Neural cell (in vitro differentiated cells): Measurements from ENCODE around the gene FLACC1. TPM values are rescaled to one million over a fixed set of nuclear protein-coding genes. Genes with fewer than 3 reads are reported as not detected.

Experiments
- H2AFZ ChIP-seq: fragments of 200-600, 300-800 bp; sonication (generic), shearing (Covaris generic); 2 replicates; pipeline ENCODE4 v1.6.0; 2014; ENCODE audit warnings: low read depth, mild to moderate bottlenecking, antibody characterized with exemption, low read length, moderate library complexity
- H3F3A ChIP-seq: fragments of 200-600 bp; shearing (Covaris generic); 2 replicates; pipeline ENCODE4 v1.6.1; 2016; ENCODE audit warnings: mild to moderate bottlenecking, moderate library complexity, mixed read lengths, antibody characterized with exemption, low read length; ENCODE audit not compliant: insufficient read depth, poor library complexity, severe bottlenecking
- H3K27ac ChIP-seq: fragments of 200-600, 300-800 bp; sonication (generic), shearing (Covaris generic); 2 replicates; pipeline ENCODE4 v1.5.1; 2014; ENCODE audit warnings: mild to moderate bottlenecking, low read length, moderate library complexity
- H3K27me3 ChIP-seq: fragments of 300-800, 200-600 bp; sonication (generic), shearing (Covaris generic); 2 replicates; pipeline ENCODE4 v1.6.0; 2014; ENCODE audit warnings: mild to moderate bottlenecking, low read depth, low read length, moderate library complexity; ENCODE audit not compliant: insufficient read depth
- H3K36me3 ChIP-seq: fragments of 300-800, 200-600 bp; sonication (generic), shearing (Covaris generic); 2 replicates; pipeline ENCODE4 v1.5.1; 2014; ENCODE audit warnings: mild to moderate bottlenecking, antibody characterized with exemption, low read length, moderate library complexity; ENCODE audit not compliant: insufficient read depth
- H3K4me2 ChIP-seq: fragments of 300-800, 200-600 bp; sonication (generic), shearing (Covaris generic); 2 replicates; pipeline ENCODE4 v1.6.0; 2014; ENCODE audit warnings: mild to moderate bottlenecking, low read length
- H3K4me3 ChIP-seq: fragments of 300-800, 200-600 bp; sonication (generic), shearing (Covaris generic); 2 replicates; pipeline ENCODE4 v1.5.1; 2014; ENCODE audit warnings: mild to moderate bottlenecking, low read length, moderate library complexity
- H3K79me2 ChIP-seq: fragments of 200-600 bp; shearing (Covaris generic); replicated peaks from 2 replicates; pipeline ENCODE4 v1.6.0; 2014; ENCODE audit warnings: mild to moderate bottlenecking, low read length, moderate library complexity; ENCODE audit not compliant: insufficient read depth
- H3K9ac ChIP-seq: fragments of 300-800, 200-600 bp; sonication (generic), shearing (Covaris generic); 2 replicates; pipeline ENCODE4 v1.6.1; 2016; ENCODE audit warnings: mild to moderate bottlenecking, low read length, mixed read lengths
- H3K9me2 ChIP-seq: fragments of 200-600 bp; shearing (Covaris generic); 2 replicates; pipeline ENCODE4 v1.6.1; 2016; ENCODE audit warnings: mild to moderate bottlenecking, low read length, mixed read lengths; ENCODE audit not compliant: insufficient read depth
- H3K9me3 ChIP-seq: fragments of 200-600, 300-800 bp; sonication (generic), shearing (Covaris generic); 2 replicates; pipeline ENCODE4 v1.6.1; 2016; ENCODE audit warnings: mild to moderate bottlenecking, mixed run types, low read length, moderate library complexity, mixed read lengths
- H4K20me1 ChIP-seq: fragments of 200-600 bp; shearing (Covaris generic); 2 replicates; pipeline ENCODE4 v1.6.1; 2016; ENCODE audit warnings: mild to moderate bottlenecking, mixed run types; ENCODE audit not compliant: insufficient read depth
- CTCF ChIP-seq: fragments of 450-650 bp; IDR thresholded peaks from 2 replicates; pipeline ENCODE4 v1.5.1; 2014; ENCODE audit warnings: antibody characterized with exemption, mild to moderate bottlenecking, moderate library complexity; ENCODE audit not compliant: poor library complexity, severe bottlenecking
- EP300 ChIP-seq: fragments of 450-650 bp; conservative IDR thresholded peaks from 2 replicates; pipeline ENCODE4 v1.6.1; 2014; ENCODE audit warnings: antibody characterized with exemption, mild to moderate bottlenecking, moderate library complexity; ENCODE audit not compliant: poor library complexity, severe bottlenecking
- EZH2 ChIP-seq: fragments of 200-600, 300-800 bp; shearing (Covaris generic), sonication (generic); IDR thresholded peaks from 2 replicates; pipeline ENCODE4 v1.6.1; 2014; ENCODE audit warnings: antibody characterized with exemption, low read length, borderline replicate concordance, mild to moderate bottlenecking; ENCODE audit not compliant: insufficient read depth, poor library complexity, severe bottlenecking
- MXI1 ChIP-seq: fragments of 450-650 bp; conservative IDR thresholded peaks from 2 replicates; pipeline ENCODE4 v1.6.1; 2014; ENCODE audit warnings: antibody characterized with exemption, mild to moderate bottlenecking; ENCODE audit not compliant: poor library complexity, severe bottlenecking
- POLR2AphosphoS5 ChIP-seq: IDR thresholded peaks from 2 replicates; pipeline ENCODE4 v1.6.1; 2012
- RAD21 ChIP-seq: fragments of 450-650 bp; conservative IDR thresholded peaks from 2 replicates; pipeline ENCODE4 v1.6.1; 2014; ENCODE audit warnings: antibody characterized with exemption, mild to moderate bottlenecking, moderate library complexity
- SMC3 ChIP-seq: fragments of 450-650 bp; conservative IDR thresholded peaks from 2 replicates; pipeline ENCODE4 v1.6.1; 2014; ENCODE audit warnings: antibody characterized with exemption, mild to moderate bottlenecking, moderate library complexity; ENCODE audit not compliant: poor library complexity
- TAF1 ChIP-seq: IDR thresholded peaks from 2 replicates; pipeline ENCODE4 v1.6.1; 2012; ENCODE audit warnings: low read depth
- polyA plus RNA-seq: library from polyadenylated mRNA; depleted of rRNA; stranded (reverse); fragments of >200 nt; gene quantifications from 2 replicates; pipeline ENCODE4 v1.2.3, GENCODE V29; 2014
- TF ChIP-seq, protein P1 (sequence below): IDR thresholded peaks from 2 replicates; pipeline ENCODE4 v1.6.1; 2012; ENCODE audit warnings: borderline replicate concordance

Gene FLACC1
- polyA plus RNA-seq, 1 donor from 2014 or later: 1.8 TPM

DNA sequence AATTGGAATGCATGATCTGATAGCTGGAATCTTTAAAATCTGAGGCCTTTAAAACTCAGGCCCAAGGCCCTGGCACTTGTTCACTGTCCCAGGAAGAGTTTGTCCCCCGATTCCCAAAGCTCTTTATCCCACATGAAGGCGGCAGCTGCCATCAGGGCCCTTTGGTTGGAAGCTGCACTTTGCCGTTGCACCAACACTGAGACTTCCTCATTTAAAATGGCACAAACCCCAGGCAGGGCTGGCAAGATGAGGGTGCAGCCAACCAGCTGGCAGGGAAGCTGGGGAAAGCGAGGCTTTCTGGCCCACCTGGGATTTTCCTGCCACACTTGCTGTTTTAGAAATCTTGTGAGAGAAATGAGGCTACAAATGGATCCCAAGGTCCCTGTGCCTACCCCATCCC is 6.3 kb downstream of the FLACC1 start:
- Histone ChIP-seq H3K27ac (no peak overlapping the region), H3K4me3 (no peak overlapping the region), H3K4me2 (no peak overlapping the region), H3F3A (no peaks in the 10 kb centered on the region), H3K27me3 (no peaks in the 10 kb centered on the region), H2AFZ (no peak overlapping the region), H3K36me3 (peaks cover 3% of the 10 kb centered on the region), H3K9me2 (no peaks in the 10 kb centered on the region), H3K9me3 (no peaks in the 10 kb centered on the region), H4K20me1 (no peaks in the 10 kb centered on the region), H3K79me2 (no peaks in the 10 kb centered on the region), H3K9ac (no peak overlapping the region)
- TF ChIP-seq MXI1 (no peak), EP300 (no peak)

DNA sequence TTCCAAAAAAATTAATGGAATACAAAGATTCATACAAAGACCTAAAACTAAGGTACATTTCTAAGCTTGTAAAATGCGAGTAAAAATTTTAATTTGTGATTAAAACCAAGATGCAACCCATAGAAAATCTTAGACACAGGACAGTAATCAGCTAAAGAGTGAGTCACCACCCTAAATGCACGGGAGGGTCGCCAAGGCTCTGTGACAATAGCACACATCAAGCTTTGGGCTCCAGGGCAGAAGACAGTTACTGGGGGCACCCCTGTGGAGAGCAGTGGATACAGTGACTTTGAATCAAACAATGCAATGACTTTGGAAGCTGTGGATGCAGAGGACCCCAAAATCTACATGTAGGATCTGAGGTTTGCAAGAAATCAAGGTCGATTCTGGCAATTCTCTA is 7.5 kb downstream of the FLACC1 start:
- Histone ChIP-seq H2AFZ (no peak overlapping the region), H4K20me1 (no peaks in the 10 kb centered on the region), H3K79me2 (no peaks in the 10 kb centered on the region), H3F3A (no peaks in the 10 kb centered on the region), H3K27ac (no peak overlapping the region), H3K4me2 (no peak overlapping the region), H3K9me3 (no peaks in the 10 kb centered on the region), H3K4me3 (no peak overlapping the region), H3K9me2 (no peaks in the 10 kb centered on the region), H3K36me3 (peaks cover 3% of the 10 kb centered on the region), H3K9ac (no peak overlapping the region), H3K27me3 (no peaks in the 10 kb centered on the region)
- TF ChIP-seq, protein P1, sequence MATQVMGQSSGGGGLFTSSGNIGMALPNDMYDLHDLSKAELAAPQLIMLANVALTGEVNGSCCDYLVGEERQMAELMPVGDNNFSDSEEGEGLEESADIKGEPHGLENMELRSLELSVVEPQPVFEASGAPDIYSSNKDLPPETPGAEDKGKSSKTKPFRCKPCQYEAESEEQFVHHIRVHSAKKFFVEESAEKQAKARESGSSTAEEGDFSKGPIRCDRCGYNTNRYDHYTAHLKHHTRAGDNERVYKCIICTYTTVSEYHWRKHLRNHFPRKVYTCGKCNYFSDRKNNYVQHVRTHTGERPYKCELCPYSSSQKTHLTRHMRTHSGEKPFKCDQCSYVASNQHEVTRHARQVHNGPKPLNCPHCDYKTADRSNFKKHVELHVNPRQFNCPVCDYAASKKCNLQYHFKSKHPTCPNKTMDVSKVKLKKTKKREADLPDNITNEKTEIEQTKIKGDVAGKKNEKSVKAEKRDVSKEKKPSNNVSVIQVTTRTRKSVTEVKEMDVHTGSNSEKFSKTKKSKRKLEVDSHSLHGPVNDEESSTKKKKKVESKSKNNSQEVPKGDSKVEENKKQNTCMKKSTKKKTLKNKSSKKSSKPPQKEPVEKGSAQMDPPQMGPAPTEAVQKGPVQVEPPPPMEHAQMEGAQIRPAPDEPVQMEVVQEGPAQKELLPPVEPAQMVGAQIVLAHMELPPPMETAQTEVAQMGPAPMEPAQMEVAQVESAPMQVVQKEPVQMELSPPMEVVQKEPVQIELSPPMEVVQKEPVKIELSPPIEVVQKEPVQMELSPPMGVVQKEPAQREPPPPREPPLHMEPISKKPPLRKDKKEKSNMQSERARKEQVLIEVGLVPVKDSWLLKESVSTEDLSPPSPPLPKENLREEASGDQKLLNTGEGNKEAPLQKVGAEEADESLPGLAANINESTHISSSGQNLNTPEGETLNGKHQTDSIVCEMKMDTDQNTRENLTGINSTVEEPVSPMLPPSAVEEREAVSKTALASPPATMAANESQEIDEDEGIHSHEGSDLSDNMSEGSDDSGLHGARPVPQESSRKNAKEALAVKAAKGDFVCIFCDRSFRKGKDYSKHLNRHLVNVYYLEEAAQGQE: no peak
- no peak for TF ChIP-seq CTCF
- TF ChIP-seq TAF1: no peak
- no peak for TF ChIP-seq MXI1
- TF ChIP-seq EZH2: no peak
- TF ChIP-seq POLR2AphosphoS5: no peak
- TF ChIP-seq EP300: no peak
- no peak for TF ChIP-seq RAD21
- no peak for TF ChIP-seq SMC3

GRCh38 chr2:201348758-201349157 is 8.4 kb downstream of the FLACC1 start:
- Histone ChIP-seq H3K4me3 (no peak overlapping the region), H3K9me2 (no peaks in the 10 kb centered on the region), H3K9me3 (no peaks in the 10 kb centered on the region), H3K27me3 (no peaks in the 10 kb centered on the region), H3F3A (no peaks in the 10 kb centered on the region), H3K27ac (no peak overlapping the region), H2AFZ (no peak overlapping the region), H3K79me2 (no peaks in the 10 kb centered on the region), H3K36me3 (peaks cover 3% of the 10 kb centered on the region), H4K20me1 (no peaks in the 10 kb centered on the region), H3K9ac (no peak overlapping the region), H3K4me2 (no peak overlapping the region)
- TF ChIP-seq MXI1: no peak
